GM13976 (cell line): ENCODE data around the gene TRIM17.
A peak's percentile ranks its signal among the peaks of the same experiment; 100 is the strongest.

ENCODE experiments used
- DNase-seq: peaks from one replicate; pipeline ENCODE4 v3.0.0; 2012; ENCODE audit warnings: low spot score
- CTCF ChIP-seq: IDR thresholded peaks from 2 replicates; pipeline ENCODE4 v1.5.1; 2012; ENCODE audit warnings: borderline replicate concordance, mild to moderate bottlenecking; ENCODE audit not compliant: insufficient read depth; ENCODE audit errors: extremely low read depth, missing control alignments, control extremely low read depth
- in situ Hi-C: fragments of 300-500 bp; cut with MboI; formaldehyde crosslinking; loops from one replicate; pipeline ENCODE4 v1.12.0; 2022; ENCODE audit warnings: low sequenced_read_pairs, mixed read lengths, inconsistent platforms; ENCODE audit not compliant: unreplicated experiment

Gene TRIM17

GRCh38 chr1:228420968-228421826 is 4.5 kb upstream of the TRIM17 start:
- in situ Hi-C loops: no loop called here
- TF ChIP-seq CTCF: no peak
- DNase-seq: no peak

- no peak for DNase-seq
- TF ChIP-seq CTCF: no peak
- in situ Hi-C loops: no loop called here
These were observed 982 bp upstream of the TRIM17 start for GRCh38 chr1:228417483-228418203.

GRCh38 chr1:228417061-228417460 is 400 bp upstream of the TRIM17 start:
- DNase-seq: peak; percentile 30
- TF ChIP-seq CTCF: no peak
- in situ Hi-C loops: no loop called here

GRCh38 chr1:228415853-228416216 is 826 bp downstream of the TRIM17 start:
- DNase-seq: peak; percentile 30
- no peak for TF ChIP-seq CTCF
- in situ Hi-C loops: no loop called here

- DNase-seq: no peak
- in situ Hi-C loops: no loop called here
These were observed 1.4 kb downstream of the TRIM17 start for GRCh38 chr1:228415221-228415620.

GRCh38 chr1:228414511-228415211 is 2.0 kb downstream of the TRIM17 start:
- in situ Hi-C loops: no loop called here
- TF ChIP-seq CTCF: no peak
- no peak for DNase-seq

More at GRCh38 chr1:228415221-228415620, 1.4 kb downstream of the TRIM17 start:
- no peak for TF ChIP-seq CTCF
